H1 (cell line): ENCODE data around the gene MRPL55. TPM values are rescaled to one million over a fixed set of nuclear protein-coding genes. Genes with fewer than 3 reads are reported as not detected.

Experiments
- CTCF ChIA-PET: fragments of 300-600 bp; sonication (Branson Sonifier 250); formaldehyde crosslinking; loops from one replicate; lab custom pipeline; 2021; ENCODE audit not compliant: partially characterized antibody; lab: Charles Lee
- POLR2A ChIA-PET: fragments of 300-600 bp; sonication (Branson Sonifier 250); formaldehyde crosslinking; loops from one replicate; lab custom pipeline; 2021; ENCODE audit warnings: inconsistent platforms; ENCODE audit not compliant: partially characterized antibody; lab: Charles Lee
- DNase-seq, 2 experiments: peaks; one replicate each; pipeline versions ENCODE4 v3.0.0 to v3.0.0-alpha.2; 2010 to 2022; ENCODE audit warnings: low spot score in 2 of 2, low read depth in 1 of 2, mixed read lengths in 1 of 2
- FAIRE-seq: peaks from 2 replicates; lab custom pipeline; 2011; peaks lifted over from hg19 to GRCh38; lab: Jason Lieb, UNC
- H2AFZ ChIP-seq: 2 replicates; pipeline ENCODE4 v1.8.1; 2012; ENCODE audit warnings: low read length, inconsistent platforms
- H2AK5ac ChIP-seq: 2 replicates; pipeline ENCODE4 v1.6.1; 2013; ENCODE audit warnings: low read depth, low read length
- H2BK120ac ChIP-seq: replicated peaks from 2 replicates; pipeline ENCODE3; 2013; ENCODE audit warnings: low read depth, low read length, inconsistent platforms
- H2BK12ac ChIP-seq: 2 replicates; pipeline ENCODE4 v1.6.1; 2013; ENCODE audit warnings: low read depth, low read length
- H2BK15ac ChIP-seq: 2 replicates; pipeline ENCODE4 v1.6.1; 2013; ENCODE audit warnings: low read length
- H2BK20ac ChIP-seq: 2 replicates; pipeline ENCODE4 v1.6.1; 2013; ENCODE audit warnings: low read length
- H2BK5ac ChIP-seq: 2 replicates; pipeline ENCODE4 v1.6.1; 2013; ENCODE audit warnings: low read depth, low read length
- H3K14ac ChIP-seq: 2 replicates; pipeline ENCODE4 v1.6.1; 2013; ENCODE audit warnings: inconsistent platforms; ENCODE audit not compliant: insufficient read length
- H3K18ac ChIP-seq: 2 replicates; pipeline ENCODE4 v1.6.1; 2013; ENCODE audit warnings: low read length; ENCODE audit errors: extremely low read depth
- H3K23ac ChIP-seq: 2 replicates; pipeline ENCODE4 v1.6.1; 2013; ENCODE audit warnings: inconsistent platforms; ENCODE audit not compliant: insufficient read length
- H3K23me2 ChIP-seq: 2 replicates; pipeline ENCODE4 v1.6.1; 2013; ENCODE audit warnings: low read depth, low read length
- H3K27ac ChIP-seq: 2 replicates; pipeline ENCODE4 v1.6.1; 2011; ENCODE audit warnings: low read depth, low read length, inconsistent platforms
- H3K27me3 ChIP-seq, 4 experiments: replicated peaks in 1 of 4; 1 replicate in 1 of 4; 2 replicates in 3 of 4; pipeline versions ENCODE4 v1.6.1 to v1.8.1; 2011 to 2013; ENCODE audit warnings: low read length in 3 of 4, mild to moderate bottlenecking in 3 of 4, inconsistent platforms in 2 of 4, mixed read lengths in 2 of 4, moderate library complexity in 1 of 4; ENCODE audit not compliant: control insufficient read depth in 3 of 4, insufficient read depth in 3 of 4; ENCODE audit errors: extremely low read depth in 1 of 4
- H3K36me3 ChIP-seq, 4 experiments: 2 replicates each; pipeline versions ENCODE4 v1.6.1 to v1.8.1; 2011 to 2013; ENCODE audit warnings: mild to moderate bottlenecking in 4 of 4, low read length in 3 of 4, moderate library complexity in 2 of 4, control low read depth in 1 of 4, inconsistent platforms in 1 of 4; ENCODE audit not compliant: insufficient read depth in 4 of 4, control insufficient read depth in 2 of 4
- H3K4ac ChIP-seq: replicated peaks from 2 replicates; pipeline ENCODE3; 2013; ENCODE audit warnings: low read length, low read depth, mixed read lengths, inconsistent platforms; ENCODE audit not compliant: insufficient read length
- H3K4me1 ChIP-seq, 4 experiments: replicated peaks in 1 of 4; 1 replicate in 1 of 4; 2 replicates in 3 of 4; pipeline versions ENCODE4 v1.6.1 to v1.8.1; 2011 to 2013; ENCODE audit warnings: low read length in 3 of 4, inconsistent platforms in 2 of 4, mixed read lengths in 1 of 4; ENCODE audit not compliant: insufficient read depth in 4 of 4, control insufficient read depth in 3 of 4
- H3K4me2 ChIP-seq, 2 experiments: 2 replicates each; pipeline versions ENCODE4 v1.6.1 to v1.8.1; 2011 to 2013; ENCODE audit warnings: low read depth in 2 of 2, low read length in 2 of 2, control low read depth in 1 of 2, inconsistent platforms in 1 of 2, mild to moderate bottlenecking in 1 of 2; ENCODE audit not compliant: insufficient read depth in 1 of 2
- H3K4me3 ChIP-seq, 4 experiments: fragments of 200-600, 300-600 bp in 1 of 4; sonication (generic), shearing (Covaris generic), sonication (Bioruptor Twin) in 1 of 4; 2 replicates each; pipeline versions ENCODE4 v1.5.1 to v1.8.1; 2011 to 2016; ENCODE audit warnings: low read length in 4 of 4, low read depth in 3 of 4, control low read depth in 2 of 4, inconsistent platforms in 2 of 4, mild to moderate bottlenecking in 2 of 4, mixed read lengths in 1 of 4, moderate library complexity in 1 of 4; ENCODE audit not compliant: insufficient read depth in 2 of 4; ENCODE audit errors: extremely low read depth in 1 of 4
- H3K56ac ChIP-seq: replicated peaks from 2 replicates; pipeline ENCODE3; 2013; ENCODE audit warnings: low read depth, mild to moderate bottlenecking, mixed read lengths, low read length, inconsistent platforms; ENCODE audit not compliant: insufficient read length
- H3K79me1 ChIP-seq: 2 replicates; pipeline ENCODE4 v1.6.1; 2013; ENCODE audit warnings: low read depth, low read length, control low read depth
- H3K79me2 ChIP-seq, 2 experiments: 2 replicates each; pipeline versions ENCODE4 v1.6.1 to v1.8.1; 2012 to 2013; ENCODE audit warnings: low read length in 2 of 2, mild to moderate bottlenecking in 2 of 2, inconsistent platforms in 1 of 2; ENCODE audit not compliant: insufficient read depth in 2 of 2, control insufficient read depth in 1 of 2
- H3K9ac ChIP-seq, 4 experiments: replicated peaks in 1 of 4; 1 replicate in 1 of 4; 2 replicates in 3 of 4; pipeline versions ENCODE4 v1.6.1 to v1.8.1; 2011 to 2013; ENCODE audit warnings: low read depth in 3 of 4, low read length in 3 of 4, control low read depth in 2 of 4, mild to moderate bottlenecking in 2 of 4, moderate library complexity in 2 of 4, inconsistent platforms in 1 of 4; ENCODE audit errors: extremely low read depth in 1 of 4
- H3K9me3 ChIP-seq, 2 experiments: 2 replicates each; pipeline versions ENCODE4 v1.6.1 to v1.8.1; 2012 to 2013; ENCODE audit warnings: mild to moderate bottlenecking in 2 of 2, moderate library complexity in 2 of 2, control low read depth in 1 of 2, inconsistent platforms in 1 of 2, low read depth in 1 of 2, low read length in 1 of 2, mixed read lengths in 1 of 2; ENCODE audit not compliant: insufficient read depth in 2 of 2
- H4K20me1 ChIP-seq, 2 experiments: replicated peaks in 1 of 2; 2 replicates each; pipeline versions ENCODE3 to v1.8.1; 2011 to 2013; ENCODE audit warnings: inconsistent platforms in 2 of 2, low read length in 2 of 2, mild to moderate bottlenecking in 1 of 2; ENCODE audit not compliant: insufficient read depth in 2 of 2, control insufficient read depth in 1 of 2
- H4K5ac ChIP-seq: 2 replicates; pipeline ENCODE4 v1.6.1; 2013; ENCODE audit warnings: low read length, low read depth, mixed read lengths, inconsistent platforms; ENCODE audit not compliant: insufficient read length
- H4K8ac ChIP-seq: 2 replicates; pipeline ENCODE4 v1.8.0; 2013; ENCODE audit warnings: mild to moderate bottlenecking, moderate library complexity, low read length, inconsistent platforms; ENCODE audit not compliant: insufficient read depth; ENCODE audit errors: extremely low read depth
- H4K91ac ChIP-seq: replicated peaks from 2 replicates; pipeline ENCODE3; 2013; ENCODE audit warnings: low read length, mixed read lengths, inconsistent platforms; ENCODE audit not compliant: insufficient read length
- ASH2L ChIP-seq: fragments of 200-600, 300-600 bp; sonication (generic); IDR thresholded peaks from one replicate; pipeline ENCODE4 v1.7.1; 2017; ENCODE audit warnings: low read length
- CREB1 ChIP-seq: IDR thresholded peaks from 2 replicates; pipeline ENCODE4 v1.6.1; 2012; ENCODE audit warnings: inconsistent platforms
- E2F6 ChIP-seq: IDR thresholded peaks from 2 replicates; pipeline ENCODE4 v1.6.1; 2012; ENCODE audit warnings: inconsistent platforms
- EP300 ChIP-seq, 2 experiments: IDR thresholded peaks; 1 replicate in 1 of 2; 2 replicates in 1 of 2; pipeline ENCODE4 v1.6.1; 2011 to 2012; ENCODE audit warnings: low read depth in 2 of 2, low read length in 2 of 2, mild to moderate bottlenecking in 2 of 2, borderline replicate concordance in 1 of 2, inconsistent platforms in 1 of 2, moderate library complexity in 1 of 2
- HDAC2 ChIP-seq, 2 experiments: fragments of 300-600 bp in 1 of 2; sonication (generic) in 1 of 2; IDR thresholded peaks; 2 replicates each; pipeline ENCODE4 v1.6.1; 2011 to 2012; ENCODE audit warnings: low read depth in 2 of 2, low read length in 2 of 2, mild to moderate bottlenecking in 2 of 2, moderate library complexity in 2 of 2, borderline replicate concordance in 1 of 2, inconsistent platforms in 1 of 2
- JUN ChIP-seq: IDR thresholded peaks from 2 replicates; pipeline ENCODE4 v1.6.1; 2011; ENCODE audit warnings: low read depth, mild to moderate bottlenecking, improper control_type of control experiment, low read length
- MAFK ChIP-seq: IDR thresholded peaks from 2 replicates; pipeline ENCODE4 v1.6.1; 2012; ENCODE audit warnings: low read depth, mild to moderate bottlenecking, improper control_type of control experiment, low read length
- NRF1 ChIP-seq: IDR thresholded peaks from 2 replicates; pipeline ENCODE4 v1.6.1; 2011; ENCODE audit warnings: mild to moderate bottlenecking, low read depth, low read length, improper control_type of control experiment
- SIN3A ChIP-seq, 2 experiments: IDR thresholded peaks in 1 of 2; conservative IDR thresholded peaks in 1 of 2; 2 replicates each; pipeline ENCODE4 v1.6.1; 2011 to 2012; ENCODE audit warnings: low read length in 2 of 2, improper control_type of control experiment in 1 of 2, low read depth in 1 of 2, mild to moderate bottlenecking in 1 of 2
- SUZ12 ChIP-seq: fragments of 200-600 bp; sonication (generic); IDR thresholded peaks from 2 replicates; pipeline ENCODE4 v1.6.1; 2012; ENCODE audit warnings: mild to moderate bottlenecking, inconsistent platforms, low read length, moderate library complexity, mixed read lengths
- TAF1 ChIP-seq: IDR thresholded peaks from 2 replicates; pipeline ENCODE4 v1.6.1; 2011; ENCODE audit warnings: mild to moderate bottlenecking, low read depth, low read length
- YY1 ChIP-seq: IDR thresholded peaks from 2 replicates; pipeline ENCODE4 v1.6.1; 2011; ENCODE audit warnings: low read depth, mild to moderate bottlenecking, low read length
- WGBS, 2 experiments: shearing (Covaris generic) in 1 of 2; methylation state at CpG; one replicate each; pipeline versions ENCODE4 v1.1.6 to v1.1.7; 2013 to 2015; ENCODE audit warnings: low lambda C conversion rate in 2 of 2, mixed read lengths in 2 of 2, inconsistent platforms in 1 of 2, low coverage in 1 of 2, missing lambda C conversion rate in 1 of 2; ENCODE audit not compliant: insufficient replicate concordance in 2 of 2, insufficient coverage in 1 of 2, insufficient read length in 1 of 2; ENCODE audit errors: extremely low coverage in 1 of 2, missing lambda C conversion rate in 1 of 2; 5-methylcytosine and 5-hydroxymethylcytosine counted together
- polyA plus RNA-seq, 7 experiments: library from polyadenylated mRNA; depleted of rRNA in 3 of 7; stranded (reverse) in 5 of 7; unstranded in 2 of 7; fragments of >200 nt in 5 of 7; fragments of 200-250 nt in 2 of 7; gene quantifications; 1 replicate in 5 of 7; 2 replicates in 1 of 7; 4 replicates in 1 of 7; pipeline versions ENCODE4 v1.2.1 to v1.2.3, GENCODE V29; 2011 to 2013; ENCODE audit warnings: missing spikeins in 2 of 7, mixed read lengths in 2 of 7
- total RNA-seq: library from RNA; stranded (reverse); fragmentation: NEBNext Ultra II Directional; extraction: Animal tissue kit (Norgen Biotek cat#: 25700); gene quantifications from 2 replicates; pipeline ENCODE4 v1.2.1, GENCODE V29; 2021

Gene MRPL55
- total and polyA plus RNA-seq, 2 of the 8 experiments (the other 6 are each of a cell fraction or from before 2014, with no cell fraction given), result 59.0 to 244 TPM

DNA sequence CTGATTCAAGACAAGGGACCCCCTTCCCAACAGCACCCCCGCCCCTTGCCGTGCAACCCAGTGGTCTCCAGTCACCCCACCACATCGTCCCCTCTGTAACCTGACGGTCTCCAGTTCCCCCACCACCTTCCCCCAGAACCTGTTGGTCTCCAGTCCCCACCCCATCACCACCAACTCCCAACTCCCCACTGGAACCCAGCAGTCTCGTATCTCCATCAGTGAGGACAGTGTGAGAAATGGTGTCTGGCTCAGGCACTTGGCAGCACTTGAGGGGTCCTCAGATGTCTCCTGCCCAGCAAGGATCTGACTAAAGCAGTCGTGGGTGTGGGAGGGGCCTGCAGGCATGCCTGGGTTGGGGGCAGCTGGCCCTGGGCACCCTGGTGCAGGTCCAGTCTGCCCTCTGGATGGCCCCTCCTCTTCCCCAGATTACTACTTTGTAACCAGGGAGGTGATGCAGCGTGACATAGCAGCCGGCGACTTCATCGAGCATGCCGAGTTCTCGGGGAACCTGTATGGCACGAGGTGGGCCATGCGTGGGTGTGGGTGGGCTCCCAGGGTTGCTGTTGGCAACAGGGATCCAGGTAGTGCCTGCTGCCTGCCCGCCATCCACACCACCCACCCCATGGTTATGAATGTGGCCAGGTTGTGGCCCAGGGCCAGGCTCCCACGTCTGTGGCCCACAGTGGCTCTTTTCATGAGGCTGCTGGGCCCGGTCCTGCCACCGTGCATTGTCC, 37.5 kb upstream of the MRPL55 start:
- Histone ChIP-seq H2BK120ac (no peak overlapping the region), H3K18ac (no peak overlapping the region), H2AFZ (no peak overlapping the region), H4K8ac (peak overlapping the region; percentile 5; the same call in 1 of the 2 replicates), H2BK20ac (no peak overlapping the region), H3K14ac (no peak overlapping the region), H3K27me3 (no peaks in the 10 kb centered on the region), H3K79me1 (peaks cover 15% of the 10 kb centered on the region), H3K27ac (no peak overlapping the region), H3K4me2 (no peak overlapping the region), H3K23ac (no peak overlapping the region), H3K9me3 (no peaks in the 10 kb centered on the region), H3K4me1 (peaks cover 0 to 10% (median 5%) of the 10 kb centered on the region in 4 experiments; a peak in 3 of 7 replicates), H3K4ac (no peak overlapping the region), H4K91ac (no peak overlapping the region), H3K4me3 (no peak overlapping the region), H4K20me1 (peaks cover 8 to 26% of the 10 kb centered on the region in 2 experiments), H3K9ac (no peak overlapping the region), H2AK5ac (no peak overlapping the region), H4K5ac (no peak overlapping the region), H3K56ac (no peak overlapping the region), H2BK15ac (no peak overlapping the region), H2BK12ac (no peak overlapping the region), H3K79me2 (peaks cover 0 to 33% of the 10 kb centered on the region in 2 experiments; a peak in 3 of 4 replicates), H2BK5ac (no peak overlapping the region), H3K23me2 (no peaks in the 10 kb centered on the region; the same call in 1 of the 2 replicates), H3K36me3 (no peaks in the 10 kb centered on the region)
- no peak for FAIRE-seq
- POLR2A ChIA-PET, result interaction anchor here (1.0 kb wide), 1 partner anchor 19 kb away, joined by 3 read pairs; no protein-coding TSS in a partner anchor
- CTCF ChIA-PET, result no interaction called here
- no peak for DNase-seq
- WGBS, 2 experiments, result 89% methylated on average over 16 of the region's 18 CpGs; no CpG with 5 or more reads in 1 of the 2 experiments
- no peak for TF ChIP-seq EP300 (IDR thresholded peaks at IDR 0.05; ENCODE audit: borderline replicate concordance in 1 of 2, low read depth in 2 of 2, low read length in 2 of 2)
- no peak for TF ChIP-seq TAF1
- no peak for TF ChIP-seq CREB1
- no peak for TF ChIP-seq NRF1
- TF ChIP-seq HDAC2 (IDR thresholded peaks at IDR 0.05; ENCODE audit: borderline replicate concordance in 1 of 2, low read depth in 2 of 2, low read length in 2 of 2), result no peak
- no peak for TF ChIP-seq SIN3A (conservative IDR thresholded peaks at IDR 0.05 in 1 of 2, IDR thresholded peaks at IDR 0.05 in 1 of 2; ENCODE audit: low read depth in 1 of 2, low read length in 2 of 2)
- TF ChIP-seq JUN, result no peak
- TF ChIP-seq YY1, result no peak
- no peak for TF ChIP-seq E2F6
- no peak for TF ChIP-seq ASH2L
- no peak for TF ChIP-seq MAFK
- TF ChIP-seq SUZ12, result no peak
